GM12873 (cell line): ENCODE data around the gene C4BPA.

Source experiments
- TF ChIP-seq, protein P1 (sequence below): IDR thresholded peaks from 2 replicates; pipeline ENCODE4 v1.5.1; 2012; ENCODE audit warnings: low read depth, mild to moderate bottlenecking, moderate library complexity, low read length, control low read depth; ENCODE audit not compliant: insufficient read depth; ENCODE audit errors: missing control alignments

Gene C4BPA

DNA sequence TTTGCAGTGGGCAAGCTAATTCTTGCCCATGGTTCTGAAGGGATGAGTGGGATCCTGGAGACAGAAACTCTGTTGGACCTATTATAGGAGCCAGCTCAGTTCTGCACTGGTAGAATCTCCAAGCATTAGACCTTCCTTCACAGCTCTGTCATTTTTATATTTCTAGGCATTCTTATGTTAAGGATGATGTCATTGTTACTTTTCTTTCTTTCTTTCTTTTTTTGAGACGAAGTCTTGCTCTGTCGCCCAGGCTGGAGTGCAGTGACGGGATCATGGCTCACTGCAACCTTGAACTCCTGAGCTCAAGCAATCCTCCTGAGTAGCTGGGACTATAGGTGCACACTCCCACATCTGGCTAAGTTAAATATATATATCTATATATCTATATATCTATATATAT lies 43.4 kb upstream of the C4BPA start:
- TF ChIP-seq, protein P1, sequence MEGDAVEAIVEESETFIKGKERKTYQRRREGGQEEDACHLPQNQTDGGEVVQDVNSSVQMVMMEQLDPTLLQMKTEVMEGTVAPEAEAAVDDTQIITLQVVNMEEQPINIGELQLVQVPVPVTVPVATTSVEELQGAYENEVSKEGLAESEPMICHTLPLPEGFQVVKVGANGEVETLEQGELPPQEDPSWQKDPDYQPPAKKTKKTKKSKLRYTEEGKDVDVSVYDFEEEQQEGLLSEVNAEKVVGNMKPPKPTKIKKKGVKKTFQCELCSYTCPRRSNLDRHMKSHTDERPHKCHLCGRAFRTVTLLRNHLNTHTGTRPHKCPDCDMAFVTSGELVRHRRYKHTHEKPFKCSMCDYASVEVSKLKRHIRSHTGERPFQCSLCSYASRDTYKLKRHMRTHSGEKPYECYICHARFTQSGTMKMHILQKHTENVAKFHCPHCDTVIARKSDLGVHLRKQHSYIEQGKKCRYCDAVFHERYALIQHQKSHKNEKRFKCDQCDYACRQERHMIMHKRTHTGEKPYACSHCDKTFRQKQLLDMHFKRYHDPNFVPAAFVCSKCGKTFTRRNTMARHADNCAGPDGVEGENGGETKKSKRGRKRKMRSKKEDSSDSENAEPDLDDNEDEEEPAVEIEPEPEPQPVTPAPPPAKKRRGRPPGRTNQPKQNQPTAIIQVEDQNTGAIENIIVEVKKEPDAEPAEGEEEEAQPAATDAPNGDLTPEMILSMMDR = no peak

DNA sequence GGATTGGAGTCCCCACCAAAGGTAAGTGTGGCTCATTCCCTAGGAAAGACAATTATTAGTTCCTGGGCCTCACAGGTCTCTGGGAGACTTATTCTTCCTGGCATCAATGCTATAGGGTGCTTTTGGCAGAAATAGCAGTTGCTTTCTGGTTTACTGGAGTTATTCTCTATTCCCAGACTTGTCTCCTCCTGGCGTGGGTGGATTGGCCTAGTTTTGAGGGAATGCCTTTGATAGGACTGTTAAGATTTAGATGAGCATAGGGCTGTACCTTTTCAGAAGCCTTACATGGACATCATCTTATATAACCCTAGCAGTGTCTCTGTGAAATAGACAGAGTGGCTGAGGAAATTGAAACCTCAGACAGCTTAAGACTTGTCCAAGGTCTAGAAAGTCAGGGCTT lies 42.0 kb upstream of the C4BPA start:
- TF ChIP-seq, protein P1 = no peak

DNA sequence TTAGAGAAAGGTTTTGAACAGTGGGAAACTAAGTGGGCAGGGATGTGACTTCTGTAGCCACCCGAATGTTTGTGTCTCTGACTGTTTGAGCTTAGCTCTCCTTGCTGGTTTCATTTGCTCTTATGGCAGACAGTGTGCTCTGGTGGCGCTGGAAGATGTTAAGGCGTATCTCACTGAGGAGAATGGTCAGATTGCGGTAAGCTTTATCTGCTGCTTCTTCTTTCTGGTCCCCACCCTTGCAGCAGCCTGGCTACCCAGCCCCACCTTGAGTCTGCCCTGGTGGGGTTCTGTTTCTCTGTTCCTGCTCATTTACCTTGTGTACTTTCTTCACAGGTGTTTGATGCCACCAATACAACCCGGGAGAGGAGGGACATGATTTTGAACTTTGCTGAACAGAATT lies 41.0 kb upstream of the C4BPA start:
- TF ChIP-seq, protein P1 = no peak

DNA sequence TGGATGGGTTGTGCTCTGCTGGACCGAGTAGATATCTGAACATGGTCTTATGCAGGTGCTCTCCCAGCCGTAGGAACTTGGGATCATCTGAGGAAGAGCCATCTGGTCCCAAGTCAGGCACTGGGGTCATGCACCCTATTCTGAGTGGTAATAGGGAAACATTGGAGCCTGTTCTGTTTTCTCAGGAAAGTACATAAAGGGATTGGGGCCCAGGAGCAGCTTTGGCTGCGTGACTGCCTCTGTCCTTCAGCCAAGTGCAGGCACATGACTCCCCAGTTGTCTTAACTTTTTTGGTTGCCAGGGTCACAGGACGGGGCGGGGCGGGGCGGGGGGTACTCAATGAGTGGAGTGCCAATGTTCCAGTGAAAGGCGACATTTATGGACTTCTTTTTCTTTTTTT lies 39.5 kb upstream of the C4BPA start:
- TF ChIP-seq, protein P1 = no peak

- TF ChIP-seq, protein P1 = no peak
Measured at GRCh38 chr1:207067185-207067584, 36.8 kb upstream of the C4BPA start.

GRCh38 chr1:207067665-207068064 lies 36.4 kb upstream of the C4BPA start:
- TF ChIP-seq, protein P1 = no peak

GRCh38 chr1:207069061-207069460 lies 35.0 kb upstream of the C4BPA start:
- TF ChIP-seq, protein P1 = no peak
